Vagina (tissue), 2 donors: ENCODE results near the gene EIF5AL1. TPM values are rescaled to one million over a fixed set of nuclear protein-coding genes. Genes with fewer than 3 reads are reported as not detected.

Experiments used
- DNase-seq, 2 donors: peaks; one replicate each; pipeline ENCODE4 v3.0.0-alpha.2; 2017; ENCODE audit errors: extremely low spot score in 2 of 2
- H3K27ac ChIP-seq: fragments of 200-600 bp; sonication (generic); one replicate; pipeline ENCODE4 v1.5.1; 2019
- H3K27me3 ChIP-seq: fragments of 200-600 bp; sonication (generic); one replicate; pipeline ENCODE4 v1.5.1; 2019
- H3K36me3 ChIP-seq, 2 donors: fragments of 200-600 bp; sonication (generic); one replicate each; pipeline ENCODE4 v1.5.1; 2017 to 2019
- H3K4me1 ChIP-seq: fragments of 200-600 bp; sonication (generic); one replicate; pipeline ENCODE4 v1.5.1; 2019
- H3K4me3 ChIP-seq, 2 donors: fragments of 200-600 bp; sonication (generic); 1 replicate in 1 of 2; 2 replicates in 1 of 2; pipeline ENCODE4 v1.5.1; 2016 to 2019
- H3K9me3 ChIP-seq: fragments of 200-600 bp; sonication (generic); one replicate; pipeline ENCODE4 v1.5.1; 2019
- CTCF ChIP-seq, 3 experiments: fragments of 450-650 bp in 2 of 3; fragments of 200-600 bp in 1 of 3; sonication (generic) in 1 of 3; IDR thresholded peaks; one replicate each; pipeline ENCODE4 v1.5.1; 2017 to 2019; ENCODE audit warnings: antibody characterized with exemption in 3 of 3, mild to moderate bottlenecking in 2 of 3, moderate library complexity in 2 of 3
- POLR2A ChIP-seq, 2 donors: fragments of 450-650 bp; IDR thresholded peaks; one replicate each; pipeline ENCODE4 v1.6.1; 2017; ENCODE audit warnings: antibody characterized with exemption in 2 of 2, mild to moderate bottlenecking in 2 of 2, moderate library complexity in 2 of 2
- POLR2AphosphoS5 ChIP-seq, 2 donors: sonication (generic); formaldehyde crosslinking; IDR thresholded peaks; one replicate each; pipeline ENCODE4 v1.9.0; 2017; ENCODE audit warnings: antibody characterized with exemption in 2 of 2, mild to moderate bottlenecking in 2 of 2, low read depth in 1 of 2; ENCODE audit not compliant: insufficient read depth in 1 of 2
- intact Hi-C: fragments of 100-400 bp; cut with DNase I; formaldehyde crosslinking; loops from one replicate; pipeline ENCODE4 v1.15.1; 2023
- total RNA-seq: library from RNA; depleted of rRNA; stranded (reverse); fragments of >200 nt; gene quantifications from one replicate; pipeline ENCODE4 v1.2.3, GENCODE V29; 2016

EIF5AL1 gene
- total RNA-seq, 1 donor from 2014 or later: not detected

GRCh38 chr10:79470096-79470495 lies 42.2 kb upstream of the EIF5AL1 start:
- Histone ChIP-seq H3K27ac (no peak overlapping the region), H3K4me1 (no peaks in the 10 kb centered on the region), H3K36me3 (no peaks in the 10 kb centered on the region), H3K9me3 (no peaks in the 10 kb centered on the region), H3K27me3 (no peaks in the 10 kb centered on the region), H3K4me3 (no peak overlapping the region)
- intact Hi-C loops: no loop called here
- peak in 1 of 2 donors; percentile 76 for DNase-seq
- no peak for TF ChIP-seq POLR2AphosphoS5 (IDR thresholded peaks at IDR 0.05; ENCODE audit: insufficient read depth in 1 of 2, low read depth in 1 of 2)
- TF ChIP-seq CTCF (IDR thresholded peaks at IDR 0.05): no peak
- no peak for TF ChIP-seq POLR2A (IDR thresholded peaks at IDR 0.05)

GRCh38 chr10:79471776-79472175 lies 40.6 kb upstream of the EIF5AL1 start:
- intact Hi-C loops: no loop called here
- TF ChIP-seq CTCF (IDR thresholded peaks at IDR 0.05) (no peak), POLR2A (IDR thresholded peaks at IDR 0.05) (no peak), POLR2AphosphoS5 (IDR thresholded peaks at IDR 0.05; ENCODE audit: insufficient read depth in 1 of 2, low read depth in 1 of 2) (no peak)
- H3K4me3 ChIP-seq: no peak overlapping the region
- peak in 1 of 2 donors; percentile 34 for DNase-seq
- no peaks in the 10 kb centered on the region for H3K9me3 ChIP-seq
- no peaks in the 10 kb centered on the region for H3K4me1 ChIP-seq
- H3K27me3 ChIP-seq: no peaks in the 10 kb centered on the region
- H3K27ac ChIP-seq: no peak overlapping the region
- H3K36me3 ChIP-seq: no peaks in the 10 kb centered on the region

- H3K36me3 ChIP-seq: no peaks in the 10 kb centered on the region
- no peak overlapping the region for H3K27ac ChIP-seq
- intact Hi-C loops: no loop called here
- DNase-seq: peak in 1 of 2 donors; percentile 52
- no peaks in the 10 kb centered on the region for H3K9me3 ChIP-seq
- no peak overlapping the region for H3K4me3 ChIP-seq
- TF ChIP-seq CTCF (IDR thresholded peaks at IDR 0.05) (no peak), POLR2A (IDR thresholded peaks at IDR 0.05) (no peak), POLR2AphosphoS5 (IDR thresholded peaks at IDR 0.05; ENCODE audit: insufficient read depth in 1 of 2, low read depth in 1 of 2) (no peak)
- no peaks in the 10 kb centered on the region for H3K27me3 ChIP-seq
- H3K4me1 ChIP-seq: no peaks in the 10 kb centered on the region
Measured at GRCh38 chr10:79472449-79472848, 39.9 kb upstream of the EIF5AL1 start.

- intact Hi-C loops: no loop called here
- Histone ChIP-seq H3K36me3 (no peaks in the 10 kb centered on the region), H3K9me3 (no peaks in the 10 kb centered on the region), H3K4me1 (no peaks in the 10 kb centered on the region), H3K27me3 (no peaks in the 10 kb centered on the region), H3K27ac (no peak overlapping the region), H3K4me3 (no peak overlapping the region)
- no peak for TF ChIP-seq POLR2AphosphoS5 (IDR thresholded peaks at IDR 0.05; ENCODE audit: insufficient read depth in 1 of 2, low read depth in 1 of 2)
- TF ChIP-seq POLR2A (IDR thresholded peaks at IDR 0.05): no peak
- TF ChIP-seq CTCF (IDR thresholded peaks at IDR 0.05): no peak
- DNase-seq: peak in 1 of 2 donors; percentile 64
Measured at GRCh38 chr10:79472951-79473350, 39.4 kb upstream of the EIF5AL1 start.

GRCh38 chr10:79473496-79474095 lies 38.7 kb upstream of the EIF5AL1 start:
- Histone ChIP-seq H3K9me3 (no peaks in the 10 kb centered on the region), H3K36me3 (no peaks in the 10 kb centered on the region), H3K4me1 (no peaks in the 10 kb centered on the region), H3K4me3 (no peak overlapping the region), H3K27ac (no peak overlapping the region), H3K27me3 (no peaks in the 10 kb centered on the region)
- peak in 1 of 2 donors; percentile 65 for DNase-seq
- TF ChIP-seq CTCF (IDR thresholded peaks at IDR 0.05) (no peak), POLR2AphosphoS5 (IDR thresholded peaks at IDR 0.05; ENCODE audit: insufficient read depth in 1 of 2, low read depth in 1 of 2) (no peak), POLR2A (IDR thresholded peaks at IDR 0.05) (no peak)
- intact Hi-C loops: no loop called here
